ENCODE measurements around the gene SUPT6H.

The SUPT6H gene

GRCh38 chr17:28703552-28704218 is 41.7 kb downstream of the SUPT6H start:
- ATAC-seq = no peak

DNA sequence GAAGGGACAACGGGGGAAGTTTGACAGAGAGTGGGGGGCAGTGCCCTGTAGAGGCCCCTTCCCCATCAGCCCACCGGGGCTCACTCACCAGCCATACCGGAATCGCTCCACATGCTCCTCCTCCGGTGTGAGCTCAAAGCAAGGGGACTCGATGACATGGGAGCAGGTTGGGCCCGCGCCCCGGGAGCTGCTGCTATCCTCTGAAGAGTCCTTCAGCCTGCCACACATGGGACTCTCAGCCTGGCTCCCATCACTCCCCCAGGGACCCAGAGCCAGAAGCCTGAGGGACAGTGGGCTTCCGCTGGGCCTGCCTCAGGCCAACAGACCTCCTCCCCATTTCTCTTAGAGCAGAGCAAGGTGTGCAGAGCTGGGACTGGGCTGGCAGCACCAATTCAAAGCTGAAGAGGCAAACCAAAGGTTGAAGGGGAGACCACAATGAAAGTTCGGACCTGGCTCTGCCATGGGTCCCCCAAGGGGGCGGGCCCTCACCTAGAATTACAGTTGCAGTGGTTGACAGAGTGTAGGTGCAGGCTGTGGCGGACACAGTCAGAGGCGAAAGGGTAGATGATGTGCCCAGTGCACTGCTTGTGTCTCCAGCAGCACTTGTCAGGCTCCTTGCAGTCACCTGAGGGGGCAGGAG is 42.3 kb downstream of the SUPT6H start:
- no peak for ATAC-seq

- ATAC-seq = no peak
Observed at GRCh38 chr17:28705074-28705659, 43.2 kb downstream of the SUPT6H start.

DNA sequence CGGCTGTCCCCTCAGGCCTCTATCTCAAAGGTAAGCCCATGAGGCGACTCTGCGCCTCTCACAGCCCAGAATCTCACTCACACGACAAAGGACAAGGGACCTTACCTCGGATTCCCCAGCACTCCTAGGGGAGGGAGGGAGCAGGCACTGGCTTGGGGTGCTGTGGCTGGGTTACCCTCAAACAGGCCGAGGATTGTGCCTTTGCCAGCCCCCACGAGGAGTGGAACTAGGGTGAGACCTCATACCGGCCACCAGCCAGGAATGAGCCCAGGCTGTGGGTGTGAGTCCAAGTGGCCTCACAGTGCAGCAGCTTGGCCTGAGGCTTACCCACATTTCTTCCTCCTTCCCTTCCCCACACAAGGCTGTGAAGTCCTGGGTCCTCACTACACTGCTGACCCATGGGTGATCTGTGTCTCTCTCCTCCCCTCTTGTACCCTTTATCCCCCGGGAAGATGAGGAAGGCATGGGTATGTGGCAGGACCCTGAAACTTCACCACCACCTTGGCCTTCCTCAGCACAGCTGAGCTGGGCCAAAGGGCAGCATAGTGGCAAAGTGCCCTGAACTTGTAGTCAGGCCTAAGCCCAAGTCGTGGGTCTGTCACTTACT is 43.8 kb downstream of the SUPT6H start:
- ATAC-seq = no peak

GRCh38 chr17:28706471-28707338 is 44.7 kb downstream of the SUPT6H start:
- ATAC-seq = no peak

- ATAC-seq = no peak
Observed at GRCh38 chr17:28707339-28707720, 45.3 kb downstream of the SUPT6H start.

DNA sequence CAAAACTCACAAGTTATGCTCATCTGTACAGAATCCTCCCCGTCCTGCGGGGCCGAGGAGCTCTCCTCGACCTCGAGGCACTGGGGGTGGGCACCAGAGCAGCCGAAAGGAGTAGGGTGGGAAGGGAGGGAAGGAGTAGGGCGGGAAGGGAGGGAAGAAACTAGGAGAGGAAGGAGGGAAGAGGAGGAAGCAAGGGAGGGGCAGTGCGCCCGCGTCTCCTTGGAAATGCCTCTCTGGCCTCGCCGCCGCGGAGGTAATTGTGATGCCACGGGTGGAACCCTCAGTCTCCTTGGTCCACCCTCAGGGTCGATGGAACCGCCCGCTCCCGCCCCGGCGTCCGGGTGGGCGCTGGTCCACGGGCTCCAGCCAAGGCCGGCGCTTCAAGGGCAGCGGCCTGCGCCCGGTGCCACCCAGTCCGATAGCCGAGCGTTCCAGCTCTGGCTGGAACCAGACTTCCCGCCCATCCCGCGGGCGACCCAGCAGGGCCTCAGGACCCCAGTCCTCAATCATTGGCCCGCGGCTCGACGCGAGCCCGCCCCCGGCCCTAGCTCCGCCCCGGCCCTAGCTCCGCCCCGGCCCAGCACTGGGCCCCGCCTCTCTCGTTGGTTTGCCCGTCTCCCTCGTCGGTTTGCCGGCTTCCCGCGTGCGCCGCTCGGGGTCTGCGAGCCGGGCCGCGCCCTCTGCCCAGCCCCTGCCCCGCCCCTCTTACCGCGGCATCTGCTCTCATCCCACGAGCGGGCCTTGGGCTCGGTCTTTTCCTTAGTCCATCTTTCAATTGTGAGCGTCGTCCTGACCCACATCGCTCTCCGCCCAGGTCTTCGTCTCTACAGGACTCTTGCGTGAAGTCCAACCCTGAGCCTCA is 49.1 kb downstream of the SUPT6H start:
- peak; percentile 89 to 93 for ATAC-seq

DNA sequence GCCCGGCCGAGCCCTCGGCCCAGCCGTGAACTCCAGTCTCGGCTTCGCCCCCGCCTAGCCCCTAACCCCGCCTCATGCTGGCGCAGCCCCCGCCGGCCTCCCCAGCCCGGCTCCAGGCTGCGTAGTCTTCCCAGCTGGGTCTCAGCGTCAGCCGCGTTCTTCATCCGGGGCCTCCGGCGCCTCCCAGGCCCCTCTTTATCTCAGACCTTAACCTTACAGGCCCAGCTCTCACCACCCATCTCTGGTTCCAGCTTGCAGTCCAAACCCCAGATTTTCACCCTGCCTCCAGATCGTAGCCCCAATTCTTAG is 49.7 kb downstream of the SUPT6H start, which contains the start of gene PROCA1:
Gene PROCA1 (minus strand): TSS at position 166 of the 309 bp plus-strand sequence. CDS start 228 bp downstream, outside the sequence.
- peak; percentile 28 to 32 for ATAC-seq

DNA sequence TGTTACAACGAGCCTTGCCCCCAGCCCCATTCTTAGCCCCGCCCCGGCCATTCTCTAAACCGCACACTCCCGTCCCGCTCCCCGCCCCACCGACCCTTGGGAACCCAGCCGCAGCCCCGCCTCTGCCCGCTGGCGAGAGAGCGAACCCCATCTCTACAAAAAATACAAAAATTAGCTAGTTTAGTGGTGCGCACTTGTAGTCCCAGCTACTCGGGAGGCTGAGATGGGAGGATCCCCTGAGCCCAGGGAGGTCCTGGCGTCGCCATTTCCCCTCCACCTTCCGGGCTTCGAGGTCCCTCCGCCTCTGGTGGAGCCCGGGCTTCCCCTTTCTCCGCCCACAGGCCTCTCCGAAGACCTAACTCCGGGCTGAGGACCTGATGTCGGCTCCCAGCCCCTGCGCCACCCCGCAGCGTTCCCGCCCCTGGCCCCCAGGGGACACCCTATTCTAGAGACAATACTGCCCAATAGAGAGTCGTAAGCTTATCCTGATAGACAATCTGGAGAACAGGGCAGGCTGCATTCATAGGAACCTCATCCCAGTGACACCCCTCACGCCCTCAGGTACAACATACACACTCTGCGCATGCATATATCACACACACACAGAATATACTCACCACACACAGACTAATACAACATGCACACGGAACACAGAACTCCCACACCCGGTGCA is 50.2 kb downstream of the SUPT6H start:
- ATAC-seq = peak; percentile 39 to 49

GRCh38 chr17:28712705-28713415 is 50.9 kb downstream of the SUPT6H start:
- no peak for ATAC-seq

GRCh38 chr17:28714281-28714680 is 52.3 kb downstream of the SUPT6H start:
- ATAC-seq = no peak

DNA sequence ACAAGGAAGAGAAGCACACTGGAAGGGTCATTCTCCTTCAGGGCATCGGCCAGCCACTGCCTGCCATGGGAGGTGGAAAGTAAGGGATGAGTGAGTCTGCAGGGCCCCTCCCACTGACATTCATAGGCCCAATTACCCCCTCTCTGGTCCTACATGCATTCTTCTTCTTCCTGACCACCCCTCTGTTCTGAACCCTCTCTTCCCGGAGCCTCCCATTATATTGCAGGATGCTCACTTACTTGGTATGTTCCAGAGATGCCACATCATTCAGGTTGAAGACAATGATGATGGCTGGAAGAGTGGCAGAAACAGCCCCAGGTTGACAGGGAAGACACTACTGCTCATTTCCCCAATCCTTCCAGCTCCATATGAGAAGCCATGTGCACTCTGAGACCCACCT is 53.2 kb downstream of the SUPT6H start:
- ATAC-seq = no peak

GRCh38 chr17:28716740-28717577 is 55.0 kb downstream of the SUPT6H start:
- no peak for ATAC-seq

DNA sequence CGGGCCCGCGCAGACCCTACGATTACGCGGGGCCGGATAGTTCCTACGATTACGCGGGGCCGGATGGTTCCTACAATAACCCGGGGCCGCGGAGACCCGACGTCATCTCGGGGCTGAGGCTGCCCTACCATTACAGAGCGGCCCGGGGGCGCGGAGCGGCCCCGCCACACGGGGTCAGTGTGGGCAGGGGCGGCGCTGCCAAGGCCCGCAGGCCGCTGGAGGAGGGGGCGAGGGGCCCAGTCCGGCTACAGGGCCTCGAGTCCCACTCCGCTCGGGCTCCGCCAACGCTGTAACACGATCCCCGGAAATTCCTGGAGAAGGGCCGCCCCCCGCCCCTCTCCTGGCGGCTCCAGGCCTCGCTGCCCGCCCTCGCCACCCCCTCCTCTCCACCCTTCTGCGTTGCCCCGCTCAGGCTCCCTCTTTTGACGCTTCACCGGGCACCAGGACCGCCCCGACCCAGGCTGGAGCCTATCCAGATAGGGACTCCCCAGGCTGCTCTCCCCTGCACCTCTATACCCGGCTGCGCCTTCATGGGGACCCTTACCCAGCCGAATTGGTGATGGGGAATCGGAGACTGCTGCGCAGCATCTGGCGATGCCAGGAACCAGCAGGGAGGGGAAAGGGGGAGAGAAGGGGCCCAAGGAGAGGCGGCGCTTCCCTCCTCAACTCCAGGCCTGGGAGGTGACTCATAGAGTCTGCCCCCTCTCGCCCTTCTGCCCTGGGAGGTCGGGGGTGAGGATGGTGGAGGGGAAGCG is 55.8 kb downstream of the SUPT6H start, which contains the start of gene RAB34:
Gene RAB34 (minus strand): TSS at position 291 of the 755 bp plus-strand sequence. CDS start 602 bp downstream, outside the sequence.
- ATAC-seq = peak in 1 of 2 donors; percentile 9

GRCh38 chr17:28718333-28719020 is 56.5 kb downstream of the SUPT6H start:
- ATAC-seq = no peak

DNA sequence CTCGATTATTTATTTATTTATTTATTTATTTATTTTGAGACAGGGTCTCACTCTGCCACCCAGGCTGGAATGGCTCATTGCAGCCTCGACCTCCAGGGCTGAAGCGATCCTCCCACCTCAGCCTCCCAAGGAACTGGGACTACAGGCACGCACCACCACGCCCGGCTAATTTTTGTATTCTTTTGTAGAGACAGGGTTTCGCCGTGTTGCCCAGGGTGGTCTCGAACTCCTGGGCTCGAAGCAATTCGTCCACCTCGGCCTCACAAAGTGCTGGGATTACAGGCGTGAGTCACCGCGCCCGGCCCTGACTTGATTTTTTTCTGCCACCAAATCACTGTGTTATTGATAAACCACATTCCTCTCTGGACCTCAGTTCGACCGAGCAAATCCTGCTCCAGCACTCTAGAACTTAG is 57.0 kb downstream of the SUPT6H start:
- no peak for ATAC-seq

DNA sequence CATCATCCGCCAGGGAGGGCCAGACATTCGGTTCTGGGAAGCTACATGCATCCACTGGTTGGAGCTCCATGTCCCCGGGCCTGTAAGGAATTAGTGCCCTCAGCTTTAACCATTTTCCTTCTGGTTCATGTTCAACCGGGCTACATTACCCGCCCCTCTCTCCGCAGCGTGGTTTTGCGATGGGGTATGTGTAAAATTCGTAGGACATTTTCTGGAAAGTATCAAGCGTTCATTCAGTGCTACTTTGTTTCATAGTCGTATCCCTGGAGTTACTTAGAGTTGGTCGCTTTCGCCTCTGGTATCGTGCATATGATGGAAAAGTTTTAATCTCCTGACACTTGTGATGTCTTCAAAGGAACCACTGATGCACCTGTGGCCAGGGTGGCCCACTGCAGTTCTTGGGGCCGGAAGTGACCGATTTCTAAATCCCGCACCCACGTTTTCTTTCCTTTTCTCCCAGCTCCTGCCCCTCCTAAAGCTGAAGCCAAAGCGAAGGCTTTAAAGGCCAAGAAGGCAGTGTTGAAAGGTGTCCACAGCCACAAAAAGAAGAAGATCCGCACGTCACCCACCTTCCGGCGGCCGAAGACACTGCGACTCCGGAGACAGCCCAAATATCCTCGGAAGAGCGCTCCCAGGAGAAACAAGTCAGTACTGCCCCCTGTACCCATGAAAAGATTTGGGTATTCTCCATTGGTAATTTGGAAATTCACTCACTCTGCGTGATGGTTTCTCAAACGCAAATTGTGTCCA is 58.4 kb downstream of the SUPT6H start:
- peak in 1 of 2 donors; percentile 14 for ATAC-seq

All from activated CD4-positive, CD25-positive, alpha-beta regulatory T cell treated with anti-CD3 and anti-CD28 coated beads, Interleukin-2, amount 50 U/mL, for 24 hours (primary cell).